Activated CD4-positive, alpha-beta T cell treated with anti-CD3 and anti-CD28 coated beads, Interleukin-2, amount 10 ng/mL, durations not matched to agents 7 days and 5 days (primary cell): ENCODE results near the gene FBF1. TPM values are rescaled to one million over a fixed set of nuclear protein-coding genes. Genes with fewer than 3 reads are reported as not detected.
"Not testable (repeated sequence)": the region's sequence is repeated elsewhere in the genome, so short reads cannot be mapped to it uniquely, and the experiment has no call there.

Experiments used
- CTCF ChIA-PET: fragments of 350-600 bp; sonication (Branson Sonifier 250); formaldehyde crosslinking; loops from one replicate; lab custom pipeline; 2021; ENCODE audit warnings: antibody characterized with exemption; lab: Charles Lee
- POLR2A ChIA-PET: fragments of 350-600 bp; sonication (Branson Sonifier 250); formaldehyde crosslinking; loops from one replicate; lab custom pipeline; 2021; ENCODE audit warnings: antibody characterized with exemption; lab: Charles Lee
- DNase-seq: peaks from one replicate; pipeline ENCODE4 v3.0.0-alpha.2; 2020
- H3K27ac Mint-ChIP-seq: one replicate; pipeline ENCODE4 v1.8.0; 2021; ENCODE audit warnings: mild to moderate bottlenecking, moderate library complexity, mixed read lengths
- H3K27me3 Mint-ChIP-seq: one replicate; pipeline ENCODE4 v1.8.0; 2021; ENCODE audit warnings: mixed read lengths
- H3K36me3 Mint-ChIP-seq: one replicate; pipeline ENCODE4 v1.8.0; 2021; ENCODE audit warnings: low read depth, mixed read lengths
- H3K4me1 Mint-ChIP-seq: one replicate; pipeline ENCODE4 v1.8.0; 2021; ENCODE audit warnings: mixed read lengths
- H3K4me3 Mint-ChIP-seq: one replicate; pipeline ENCODE4 v1.8.0; 2021; ENCODE audit warnings: mild to moderate bottlenecking, moderate library complexity, mixed read lengths
- H3K9me3 Mint-ChIP-seq: one replicate; pipeline ENCODE4 v1.8.0; 2021; ENCODE audit warnings: mixed read lengths
- total RNA-seq, 2 experiments: library from RNA; stranded (reverse); gene quantifications; one replicate each; pipeline ENCODE4 v1.2.3, GENCODE V29; 2021

Gene FBF1
- total RNA-seq, 2 experiments from 2014 or later = 21.7 to 23.5 TPM

GRCh38 chr17:75873587-75874322 is 67.1 kb downstream of the FBF1 start:
- ChIA-PET CTCF (interaction anchor here (0.6 to 2.4 kb wide), 11 partner anchors 9 to 238 kb away, joined by 3 to 15 read pairs (median 3); no protein-coding TSS in a partner anchor), POLR2A (no interaction called here)
- peaks cover 18% of the 10 kb centered on the region for H3K36me3 Mint-ChIP-seq
- no peak overlapping the region for H3K4me3 Mint-ChIP-seq
- peak overlapping the region; percentile 97 for H3K27ac Mint-ChIP-seq
- DNase-seq = no peak
- peaks cover 40% of the 10 kb centered on the region for H3K4me1 Mint-ChIP-seq
- H3K9me3 Mint-ChIP-seq = no peaks in the 10 kb centered on the region
- no peaks in the 10 kb centered on the region for H3K27me3 Mint-ChIP-seq

GRCh38 chr17:75872434-75873351 is 68.1 kb downstream of the FBF1 start:
- peak; percentile 88 for DNase-seq
- Mint-ChIP-seq H3K4me1 (peaks cover 38% of the 10 kb centered on the region), H3K36me3 (peaks cover 17% of the 10 kb centered on the region), H3K27ac (peak overlapping the region; percentile 97), H3K27me3 (no peaks in the 10 kb centered on the region), H3K4me3 (peak overlapping the region; percentile 45), H3K9me3 (no peaks in the 10 kb centered on the region)
- ChIA-PET POLR2A (no interaction called here), CTCF (interaction anchor here (0.6 to 2.4 kb wide), 8 partner anchors 8 to 237 kb away, joined by 3 to 15 read pairs (median 5); partner anchors contain the start of gene WBP2)

DNA sequence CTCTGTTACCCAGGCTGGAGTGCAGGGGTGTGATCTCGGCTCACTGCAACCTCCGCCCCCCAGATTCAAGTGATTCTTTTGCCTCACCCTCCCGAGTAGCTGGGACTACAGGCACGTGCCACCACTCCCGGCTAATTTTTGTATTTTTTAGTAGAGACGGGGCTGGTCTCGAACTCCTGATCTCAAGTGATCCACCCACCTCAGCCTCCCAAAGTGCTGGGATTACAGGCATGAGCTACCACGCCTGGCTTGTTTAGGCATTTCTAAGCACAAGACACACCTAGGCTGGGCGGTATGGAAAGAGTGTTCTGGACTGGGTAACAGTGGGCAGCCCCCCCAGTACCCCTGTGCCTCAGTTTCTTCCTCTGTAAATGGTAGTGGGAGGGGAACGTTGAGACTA is 70.6 kb downstream of the FBF1 start:
- POLR2A ChIA-PET, H3K27ac Mint-ChIP-seq, H3K36me3 Mint-ChIP-seq, H3K9me3 Mint-ChIP-seq, H3K27me3 Mint-ChIP-seq, H3K4me3 Mint-ChIP-seq, DNase-seq: not testable (repeated sequence)
- H3K4me1 Mint-ChIP-seq = peaks cover 34% of the 10 kb centered on the region
- CTCF ChIA-PET = interaction anchor here (1.1 to 1.2 kb wide), 2 partner anchors 9 to 22 kb away, joined by 3 read pairs; no protein-coding TSS in a partner anchor

GRCh38 chr17:75869282-75870141 is 71.3 kb downstream of the FBF1 start:
- H3K4me3 Mint-ChIP-seq = no peak overlapping the region
- H3K4me1 Mint-ChIP-seq = peaks cover 38% of the 10 kb centered on the region
- no peaks in the 10 kb centered on the region for H3K27me3 Mint-ChIP-seq
- peaks cover 7% of the 10 kb centered on the region for H3K36me3 Mint-ChIP-seq
- H3K9me3 Mint-ChIP-seq = no peaks in the 10 kb centered on the region
- POLR2A ChIA-PET = no interaction called here
- CTCF ChIA-PET = interaction anchor here (0.6 to 1.3 kb wide), 3 partner anchors 8 to 35 kb away, joined by 3 to 4 read pairs (median 3); partner anchors contain the start of gene MRPL38
- no peak for DNase-seq
- H3K27ac Mint-ChIP-seq = peak overlapping the region; percentile 25

GRCh38 chr17:75868730-75869281 is 72.0 kb downstream of the FBF1 start:
- H3K4me3 Mint-ChIP-seq, H3K36me3 Mint-ChIP-seq, H3K9me3 Mint-ChIP-seq, POLR2A ChIA-PET, H3K27me3 Mint-ChIP-seq, DNase-seq: not testable (repeated sequence)
- CTCF ChIA-PET = interaction anchor here (1.3 to 2.3 kb wide), 3 partner anchors 9 to 36 kb away, joined by 3 to 9 read pairs (median 6); partner anchors contain the start of genes MRPL38 and WBP2
- Mint-ChIP-seq H3K4me1 (peaks cover 40% of the 10 kb centered on the region), H3K27ac (peak overlapping the region; percentile 33)

DNA sequence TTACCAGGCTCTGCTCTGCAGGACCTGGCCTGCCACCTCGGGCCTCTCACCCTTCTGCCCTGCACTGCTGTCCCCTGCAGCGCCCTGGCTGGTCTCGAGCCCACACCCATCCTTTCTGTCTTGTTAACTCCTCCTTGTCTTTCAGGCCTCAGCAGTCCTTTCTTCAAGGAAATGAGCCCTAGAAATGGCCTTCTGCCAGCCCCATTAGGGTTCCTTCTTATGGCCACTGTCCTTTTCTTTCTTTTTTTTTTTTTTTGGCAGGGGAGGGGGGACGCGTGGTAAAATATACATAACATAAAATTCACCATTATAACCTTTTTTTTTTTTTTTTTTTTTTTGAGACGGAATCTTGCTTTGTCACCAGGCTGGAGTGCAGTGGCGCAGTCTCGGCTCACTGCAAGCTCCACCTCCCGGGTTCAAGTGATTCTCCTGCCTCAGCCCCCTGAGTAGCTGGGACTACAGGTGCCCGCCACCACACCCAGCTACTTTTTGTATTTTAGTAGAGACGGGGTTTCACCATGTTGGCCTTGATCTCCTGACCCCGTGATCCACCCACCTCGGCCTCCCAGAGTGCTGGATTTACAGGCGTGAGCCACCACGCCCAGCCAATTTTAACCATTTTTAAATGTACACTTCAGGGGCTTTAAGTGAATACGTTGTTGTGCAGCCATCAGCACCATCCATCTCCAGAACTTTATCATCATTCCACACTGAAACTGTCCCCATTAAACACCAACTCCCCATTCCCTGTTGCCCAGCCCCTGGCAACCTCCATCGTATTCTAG is 75.2 kb downstream of the FBF1 start:
- H3K4me3 Mint-ChIP-seq, H3K9me3 Mint-ChIP-seq, H3K36me3 Mint-ChIP-seq, H3K27me3 Mint-ChIP-seq, DNase-seq: not testable (repeated sequence)
- POLR2A ChIA-PET = interaction anchor here (0.7 kb wide), 1 partner anchor 86 kb away, joined by 4 read pairs; no protein-coding TSS in a partner anchor
- CTCF ChIA-PET = interaction anchor here (1.0 to 1.9 kb wide), 7 partner anchors 10 to 139 kb away, joined by 3 to 14 read pairs (median 4); partner anchors contain the start of genes TRIM47, TRIM65 and WBP2
- H3K27ac Mint-ChIP-seq = peak overlapping the region; percentile 92
- H3K4me1 Mint-ChIP-seq = peaks cover 29% of the 10 kb centered on the region

DNA sequence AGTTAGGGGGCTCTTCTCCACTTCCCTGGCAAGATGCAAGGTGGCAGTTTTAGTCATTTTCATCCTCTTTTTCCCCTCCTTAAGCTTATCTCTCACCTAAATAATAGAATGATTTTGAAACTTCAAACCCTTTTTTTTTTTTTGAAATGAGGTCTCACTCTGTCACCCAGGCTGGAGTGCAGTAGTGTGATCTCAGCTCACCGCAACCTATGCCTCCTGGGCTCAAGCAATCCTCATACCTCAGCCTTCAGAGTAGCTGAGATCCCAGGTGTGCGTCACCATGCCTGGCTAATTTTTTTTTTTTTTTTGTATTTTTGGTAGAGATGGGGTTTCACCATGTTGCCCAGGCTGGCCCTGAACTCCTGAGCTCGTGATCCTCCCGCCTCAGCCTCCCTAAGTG is 76.0 kb downstream of the FBF1 start:
- Mint-ChIP-seq H3K4me3 (peak overlapping the region; percentile 18), H3K4me1 (peaks cover 29% of the 10 kb centered on the region), H3K27ac (peak overlapping the region; percentile 92)
- ChIA-PET POLR2A (interaction anchor here (0.7 kb wide), 1 partner anchor 86 kb away, joined by 4 read pairs; no protein-coding TSS in a partner anchor), CTCF (interaction anchor here (0.6 to 1.9 kb wide), 8 partner anchors 10 to 140 kb away, joined by 3 to 14 read pairs (median 4); partner anchors contain the start of genes TRIM47, TRIM65 and WBP2)
- H3K27me3 Mint-ChIP-seq, H3K36me3 Mint-ChIP-seq, H3K9me3 Mint-ChIP-seq, DNase-seq: not testable (repeated sequence)

- peak overlapping the region; percentile 92 for H3K27ac Mint-ChIP-seq
- ChIA-PET CTCF (interaction anchor here (0.6 to 1.9 kb wide), 8 partner anchors 9 to 140 kb away, joined by 3 to 14 read pairs (median 4); partner anchors contain the start of genes TRIM47, TRIM65 and WBP2), POLR2A (interaction anchor here (0.7 kb wide), 1 partner anchor 85 kb away, joined by 4 read pairs; no protein-coding TSS in a partner anchor)
- peak; percentile 73 for DNase-seq
- peaks cover 30% of the 10 kb centered on the region for H3K4me1 Mint-ChIP-seq
- no peaks in the 10 kb centered on the region for H3K27me3 Mint-ChIP-seq
- peak overlapping the region; percentile 18 for H3K4me3 Mint-ChIP-seq
- no peaks in the 10 kb centered on the region for H3K36me3 Mint-ChIP-seq
- H3K9me3 Mint-ChIP-seq = no peaks in the 10 kb centered on the region
Measured at GRCh38 chr17:75864448-75864871, 76.4 kb downstream of the FBF1 start.

GRCh38 chr17:75861927-75862317 is 78.9 kb downstream of the FBF1 start:
- ChIA-PET POLR2A (no interaction called here), CTCF (interaction anchor here (0.6 to 4.0 kb wide), 18 partner anchors 8 to 119 kb away, joined by 3 to 22 read pairs (median 5); partner anchors contain the start of genes TRIM47, TRIM65 and UNC13D)
- Mint-ChIP-seq H3K4me3 (no peak overlapping the region), H3K9me3 (no peaks in the 10 kb centered on the region), H3K36me3 (no peaks in the 10 kb centered on the region), H3K27ac (no peak overlapping the region), H3K27me3 (no peaks in the 10 kb centered on the region), H3K4me1 (peaks cover 45% of the 10 kb centered on the region)
- DNase-seq = no peak
